Sciatic nerve (tissue), 2 donors: Measurements from ENCODE around the gene NUP50. TPM values are rescaled to one million over a fixed set of nuclear protein-coding genes. Genes with fewer than 3 reads are reported as not detected.
"Not testable (repeated sequence)": the region's sequence is repeated elsewhere in the genome, so short reads cannot be mapped to it uniquely, and the experiment has no call there.

Source experiments
- ATAC-seq: fragments of 200-7000 bp; cut with Tn5 transposase; one replicate; pipeline ENCODE4 v1.9.1; 2020; ENCODE audit warnings: mild to moderate bottlenecking, moderate library complexity
- DNase-seq: peaks from one replicate; pipeline ENCODE4 v3.0.0-alpha.2; 2020; ENCODE audit warnings: low spot score
- intact Hi-C: fragments of 100-400 bp; cut with DNase I; formaldehyde crosslinking; loops from one replicate; pipeline ENCODE4 v1.14.2; 2022
- total RNA-seq: library from RNA; stranded (reverse); fragmentation: NEBNext Ultra II Directional; extraction: Animal tissue kit (Norgen Biotek cat#: 25700); gene quantifications from one replicate; pipeline ENCODE4 v1.2.1, GENCODE V29; 2021
- donor health status: DM: no; HTN: no; CAD: no.
- donor health status: DM: no; HTN: no; CAD: no.

Gene NUP50
- total RNA-seq, 1 donor from 2014 or later, result 55.9 TPM

DNA sequence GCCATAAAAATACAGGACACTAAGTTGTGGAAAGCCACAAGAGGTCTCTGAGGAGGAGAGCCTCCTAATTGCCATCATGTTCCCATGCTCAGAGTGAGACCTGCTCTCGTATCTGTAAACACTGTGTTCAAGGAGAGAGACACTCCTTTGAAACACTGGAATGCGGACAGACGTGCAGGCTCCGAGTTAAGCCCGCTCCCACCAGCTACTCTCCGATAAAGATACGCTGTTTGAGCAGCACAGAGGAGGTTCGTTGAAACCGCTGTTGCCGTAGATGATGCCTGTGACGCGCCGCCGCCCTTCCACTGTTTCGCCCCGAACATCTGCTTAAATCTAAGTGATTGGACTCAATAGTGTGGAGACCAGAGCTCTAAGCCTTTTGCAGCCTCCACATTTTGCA lies 25.1 kb downstream of the NUP50 start:
- DNase-seq (no peak), ATAC-seq (no peak)
- intact Hi-C loops, result no loop called here

DNA sequence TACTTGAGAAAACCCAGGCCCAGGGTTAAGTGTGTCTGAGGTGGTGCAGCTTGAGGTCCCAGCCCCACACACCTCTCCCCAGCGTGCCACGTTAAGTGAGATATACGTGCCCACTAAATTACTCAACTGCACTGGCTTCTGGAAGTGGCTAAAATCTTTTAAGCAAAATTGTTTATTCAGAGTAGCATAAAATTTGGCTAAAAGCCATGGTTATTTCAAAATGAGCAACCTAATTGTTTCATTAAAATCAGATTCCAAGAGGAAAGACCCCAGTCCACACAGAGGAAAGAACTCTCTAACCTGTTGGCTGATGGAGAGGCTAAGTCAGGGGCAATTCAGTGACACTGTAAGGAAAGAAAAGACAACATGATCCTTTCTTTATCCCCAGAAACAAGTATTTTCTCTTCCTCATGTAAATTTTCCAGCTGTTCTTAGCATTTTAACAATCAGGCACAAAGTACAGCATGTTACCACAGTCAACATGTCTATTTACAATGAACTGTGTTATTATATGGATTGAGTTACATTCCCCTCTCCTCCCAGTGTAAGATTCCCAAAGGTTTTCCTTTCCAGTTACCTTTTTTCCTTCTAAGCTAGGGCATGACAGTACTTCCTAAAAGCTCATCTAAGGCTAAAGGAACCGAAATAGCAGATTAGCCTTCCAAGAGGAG lies 26.6 kb downstream of the NUP50 start:
- no peak for DNase-seq

GRCh38 chr22:45191746-45192145 lies 28.0 kb downstream of the NUP50 start:
- ATAC-seq, intact Hi-C loops, DNase-seq: not testable (repeated sequence)

More for the DNA sequence above, 26.6 kb downstream of the NUP50 start:
- ATAC-seq, result no peak
- intact Hi-C loops, result no loop called here

- ATAC-seq (peak; percentile 61), DNase-seq (no peak)
- intact Hi-C loops, result no loop called here
Measured at GRCh38 chr22:45192701-45193187, 29.0 kb downstream of the NUP50 start.

- ATAC-seq (no peak), DNase-seq (no peak)
- intact Hi-C loops, result no loop called here
Measured at GRCh38 chr22:45194686-45195085, 31.0 kb downstream of the NUP50 start.

GRCh38 chr22:45195616-45196015 lies 31.9 kb downstream of the NUP50 start:
- no peak for ATAC-seq
- intact Hi-C loops, result no loop called here
- DNase-seq, result no peak

- intact Hi-C loops, result no loop called here
- DNase-seq, result no peak
- ATAC-seq, result no peak
Measured at GRCh38 chr22:45196308-45196707, 32.6 kb downstream of the NUP50 start.

DNA sequence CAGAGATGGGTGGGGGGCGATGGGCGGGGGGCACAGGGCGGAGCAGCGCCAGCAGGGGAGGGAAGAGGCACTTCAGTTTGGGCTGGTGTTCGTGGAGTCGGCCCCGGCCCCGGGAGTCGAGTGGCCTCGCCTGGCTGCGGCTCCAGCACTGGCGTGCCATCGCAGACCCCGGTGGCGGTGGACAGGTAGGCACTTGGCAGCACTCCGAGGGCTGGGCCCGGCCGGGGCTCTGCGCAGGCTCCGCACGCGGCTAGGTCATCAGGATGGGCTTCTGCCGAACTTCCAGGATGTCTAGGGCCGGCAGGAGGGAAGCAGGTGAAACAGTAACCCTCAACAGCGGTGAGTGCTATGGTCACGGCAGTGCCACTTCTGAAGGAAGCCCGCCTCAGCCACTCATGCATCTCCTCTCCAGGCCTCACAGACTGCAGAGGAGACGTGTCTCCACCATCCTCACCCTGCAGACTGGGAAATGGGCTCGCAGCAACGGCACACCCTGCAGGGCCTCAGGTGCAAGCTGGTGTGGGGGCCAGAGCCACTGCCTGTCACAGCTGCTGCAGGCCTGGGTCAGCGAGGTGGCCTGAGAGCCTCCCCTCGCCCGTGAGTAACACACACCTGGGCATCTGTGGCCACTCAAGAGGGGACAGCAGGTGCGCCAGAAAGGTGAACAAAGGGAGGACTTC lies 33.3 kb downstream of the NUP50 start:
- intact Hi-C loops, result no loop called here

GRCh38 chr22:45197606-45198462 lies 34.1 kb downstream of the NUP50 start:
- intact Hi-C loops, result no loop called here
- ATAC-seq (no peak), DNase-seq (no peak)

More for the DNA sequence above, 33.3 kb downstream of the NUP50 start:
- ATAC-seq (no peak), DNase-seq (no peak)

DNA sequence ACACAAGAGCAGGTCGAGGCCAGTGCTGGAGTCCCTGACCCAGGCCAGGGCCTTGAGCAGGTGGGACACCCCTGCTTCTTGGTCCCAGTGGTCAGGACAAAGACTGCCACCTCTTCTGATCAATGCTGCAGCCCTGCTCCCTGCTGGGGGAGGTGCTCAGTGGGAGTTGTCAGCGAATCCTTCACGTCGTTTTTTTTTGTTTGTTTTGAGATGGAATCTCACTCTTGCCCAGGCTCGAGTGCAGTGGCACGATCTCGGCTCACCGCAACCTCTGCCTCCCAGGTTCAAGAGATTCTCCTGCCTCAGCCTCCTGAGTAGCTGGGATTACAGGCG lies 34.7 kb downstream of the NUP50 start:
- intact Hi-C loops, result no loop called here
- DNase-seq, result no peak
- ATAC-seq, result no peak

GRCh38 chr22:45199723-45200122 lies 36.0 kb downstream of the NUP50 start:
- ATAC-seq (no peak), DNase-seq (no peak)
- intact Hi-C loops, result no loop called here

GRCh38 chr22:45200230-45200629 lies 36.5 kb downstream of the NUP50 start:
- intact Hi-C loops, result no loop called here
- DNase-seq, result no peak
- no peak for ATAC-seq

DNA sequence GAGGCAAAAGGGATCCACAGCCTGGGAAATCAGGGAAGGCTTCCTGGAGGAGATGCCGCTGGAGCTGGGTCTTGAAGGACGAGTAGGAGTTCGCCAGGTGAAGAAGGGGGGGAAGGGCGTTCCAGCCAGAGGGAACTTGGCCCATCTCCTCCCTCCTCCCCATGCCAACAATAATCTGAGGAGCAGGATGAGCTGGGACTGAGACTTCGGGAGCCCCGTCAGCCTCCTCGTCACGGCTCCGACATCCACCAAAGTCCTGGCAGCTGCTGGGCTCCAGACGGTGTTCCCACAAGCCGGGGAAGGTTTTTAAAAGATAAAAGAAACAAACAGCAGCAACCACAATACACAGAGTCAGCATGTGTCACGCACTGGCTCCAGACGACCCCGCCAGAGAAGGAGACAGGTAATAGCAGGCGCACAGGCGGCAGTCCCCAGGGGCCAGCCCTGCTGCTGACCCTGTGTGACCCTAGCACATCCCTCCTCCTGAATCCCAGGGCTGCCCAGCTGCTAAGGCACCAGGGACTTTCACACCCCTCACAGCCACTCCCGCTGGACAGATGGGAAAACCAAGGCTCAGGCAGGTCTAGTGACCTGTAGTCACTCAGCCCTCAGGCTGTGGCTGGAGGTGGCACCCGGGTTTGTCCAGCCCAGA lies 37.3 kb downstream of the NUP50 start:
- ATAC-seq, result peak; percentile 4
- DNase-seq, result no peak
- intact Hi-C loops, result no loop called here

DNA sequence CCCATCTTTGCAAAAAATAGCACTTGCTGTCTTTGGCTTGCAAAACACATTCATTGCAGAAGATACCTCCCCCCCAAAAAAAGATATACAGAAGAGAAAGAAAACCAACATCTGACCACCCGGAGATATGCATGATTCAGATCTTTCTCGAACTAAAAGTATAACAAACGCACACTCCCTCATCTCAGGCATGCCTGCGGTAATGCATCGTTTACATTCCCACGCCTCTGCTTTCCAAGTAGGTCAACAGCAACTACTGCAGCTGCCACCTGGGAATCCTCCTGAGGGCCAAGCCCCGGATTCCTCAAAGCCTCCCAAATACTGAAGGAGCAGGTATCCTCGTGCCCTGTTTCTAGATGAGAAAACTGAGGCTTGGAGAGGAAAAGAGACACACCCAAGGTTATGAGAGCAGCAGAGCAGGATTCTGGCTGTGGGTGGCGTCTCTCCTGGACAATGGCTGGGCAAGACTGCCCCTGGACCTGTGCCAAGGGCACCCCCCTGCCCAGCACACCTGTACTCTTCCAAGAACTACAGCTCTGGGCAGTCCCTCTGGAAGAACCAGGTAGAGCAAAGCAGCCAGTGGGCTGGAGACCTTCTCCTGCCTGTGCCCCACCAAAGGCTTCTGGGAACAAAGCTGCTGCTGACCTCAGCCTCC lies 38.1 kb downstream of the NUP50 start:
- peak; percentile 31 for ATAC-seq
- no peak for DNase-seq
- intact Hi-C loops, result no loop called here

- DNase-seq, result no peak
- intact Hi-C loops, result no loop called here
- peak; percentile 36 for ATAC-seq
Measured at GRCh38 chr22:45202333-45203149, 38.8 kb downstream of the NUP50 start.

DNA sequence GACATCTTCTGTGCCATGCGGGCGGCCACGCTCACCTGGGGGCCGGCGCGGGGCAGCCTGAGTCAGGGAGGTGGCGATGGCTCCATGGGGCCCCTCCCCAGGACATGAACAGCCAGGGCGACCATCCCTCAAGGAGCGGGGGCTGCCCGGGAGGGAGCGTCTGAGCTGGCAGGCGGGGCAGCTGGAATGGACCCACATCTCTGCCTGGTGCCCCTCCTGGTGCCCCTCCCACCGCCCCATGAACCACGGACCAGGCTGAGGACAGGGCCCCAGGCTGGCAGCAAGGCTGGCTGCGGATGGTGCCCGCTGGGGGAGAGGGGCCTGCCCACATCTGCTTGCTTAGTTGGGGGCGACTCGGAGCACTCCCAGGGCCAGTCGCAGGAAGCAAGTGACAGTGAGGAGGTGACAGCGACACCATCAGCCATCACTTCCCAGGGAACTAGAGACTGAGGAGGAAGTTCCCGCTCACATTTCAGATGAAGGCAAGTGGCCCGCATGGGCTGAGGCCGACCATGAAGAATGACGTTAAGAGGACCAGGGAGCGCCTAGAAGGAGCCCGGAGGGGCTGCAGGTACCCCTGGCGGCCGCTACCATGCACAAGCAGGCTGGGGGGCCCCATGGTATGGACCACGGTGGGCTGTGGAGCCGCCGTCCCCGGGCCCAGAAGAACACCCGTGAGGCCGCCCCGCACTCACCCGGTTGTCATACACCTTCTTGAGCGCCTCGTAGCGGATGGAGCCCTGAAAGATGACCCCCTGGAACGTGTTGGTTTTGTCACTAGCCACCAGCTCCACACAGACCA lies 39.6 kb downstream of the NUP50 start:
- DNase-seq (no peak), ATAC-seq (no peak)
- intact Hi-C loops, result no loop called here

GRCh38 chr22:45204241-45204640 lies 40.5 kb downstream of the NUP50 start:
- DNase-seq (no peak), ATAC-seq (no peak)
- intact Hi-C loops, result no loop called here
